ENCODE results near the gene PLEKHM3. TPM values are rescaled to one million over a fixed set of nuclear protein-coding genes. Genes with fewer than 3 reads are reported as not detected.

Gene PLEKHM3
- total and polyA plus RNA-seq, 2 of the 13 experiments (the other 11 are each of a cell fraction or from before 2014, with no cell fraction given) = 4.5 to 4.7 TPM

DNA sequence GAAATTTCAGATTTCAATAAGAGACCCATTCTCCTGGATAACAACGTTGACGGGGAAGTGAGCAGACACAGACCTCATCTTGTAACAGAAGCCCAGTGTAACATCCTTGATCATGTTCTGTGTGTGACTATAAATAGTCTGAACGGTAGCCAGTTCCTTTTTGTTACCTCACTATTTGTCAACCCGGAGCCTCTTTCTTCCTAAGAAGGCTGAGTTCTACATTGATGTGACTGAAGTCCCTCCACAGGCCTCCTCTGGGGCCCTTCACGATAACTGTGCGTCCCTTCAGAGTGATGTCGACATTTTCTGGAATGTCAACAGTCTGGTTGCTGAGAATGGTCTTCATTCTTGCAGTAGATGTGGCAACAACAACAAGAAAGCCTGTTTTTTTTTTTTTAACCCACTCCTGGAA is 6.3 kb upstream of the PLEKHM3 start (continued):
- TF ChIP-seq KIAA2018 (CRISPR knock-in tag; IDR thresholded peaks at IDR 0.05; ENCODE audit: borderline replicate concordance) (no peak), MAZ (IDR thresholded peaks at IDR 0.05; ENCODE audit: borderline replicate concordance, low read depth, low read length) (no peak), MAZ (CRISPR knock-in tag; IDR thresholded peaks at IDR 0.05; ENCODE audit: low read depth) (no peak), ISL2 (CRISPR knock-in tag; IDR thresholded peaks at IDR 0.05) (peak; percentile 86), HNRNPLL (IDR thresholded peaks at IDR 0.05; ENCODE audit: low read depth, low read length, poor library complexity, severe bottlenecking) (no peak), MAFF (IDR thresholded peaks at IDR 0.05; ENCODE audit: low read depth, low read length) (no peak), TEAD2 (CRISPR knock-in tag; IDR thresholded peaks at IDR 0.05) (no peak), ZNF362 (CRISPR knock-in tag; IDR thresholded peaks at IDR 0.05; ENCODE audit: borderline replicate concordance) (peak; percentile 97), FOXK2 (IDR thresholded peaks at IDR 0.05) (peak; percentile 66), ZNF430 (CRISPR knock-in tag; IDR thresholded peaks at IDR 0.05) (0 out of 2 replicates have a peak, but pooled peaks have one; percentile 46), ZNF652 (CRISPR knock-in tag; IDR thresholded peaks at IDR 0.05; ENCODE audit: borderline replicate concordance, low read depth) (peak; percentile 97), ZNF367 (CRISPR knock-in tag; IDR thresholded peaks at IDR 0.05; ENCODE audit: borderline replicate concordance) (no peak), RARA (CRISPR knock-in tag; IDR thresholded peaks at IDR 0.05) (peak; percentile 72)
- TF ChIP-seq, protein P1, sequence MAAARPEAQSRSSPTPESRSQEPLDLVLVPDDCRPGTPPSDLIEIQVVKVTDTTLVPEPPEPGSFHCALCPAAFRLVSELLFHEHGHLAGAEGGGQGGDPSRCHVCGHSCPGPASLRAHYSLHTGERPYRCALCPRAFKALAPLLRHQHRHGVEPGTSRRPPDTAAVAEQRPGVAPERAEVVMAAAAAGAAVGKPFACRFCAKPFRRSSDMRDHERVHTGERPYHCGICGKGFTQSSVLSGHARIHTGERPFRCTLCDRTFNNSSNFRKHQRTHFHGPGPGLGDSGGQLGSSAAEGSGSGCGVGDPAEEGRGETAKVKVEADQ (CRISPR knock-in tag; IDR thresholded peaks at IDR 0.05; ENCODE audit: borderline replicate concordance) = no peak
- TF ChIP-seq, protein P2, sequence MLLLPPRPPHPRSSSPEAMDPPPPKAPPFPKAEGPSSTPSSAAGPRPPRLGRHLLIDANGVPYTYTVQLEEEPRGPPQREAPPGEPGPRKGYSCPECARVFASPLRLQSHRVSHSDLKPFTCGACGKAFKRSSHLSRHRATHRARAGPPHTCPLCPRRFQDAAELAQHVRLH (CRISPR knock-in tag; IDR thresholded peaks at IDR 0.05; ENCODE audit: borderline replicate concordance, low read depth) = peak; percentile 66; the same call in 1 of the 2 replicates
- TF ChIP-seq, protein P3, sequence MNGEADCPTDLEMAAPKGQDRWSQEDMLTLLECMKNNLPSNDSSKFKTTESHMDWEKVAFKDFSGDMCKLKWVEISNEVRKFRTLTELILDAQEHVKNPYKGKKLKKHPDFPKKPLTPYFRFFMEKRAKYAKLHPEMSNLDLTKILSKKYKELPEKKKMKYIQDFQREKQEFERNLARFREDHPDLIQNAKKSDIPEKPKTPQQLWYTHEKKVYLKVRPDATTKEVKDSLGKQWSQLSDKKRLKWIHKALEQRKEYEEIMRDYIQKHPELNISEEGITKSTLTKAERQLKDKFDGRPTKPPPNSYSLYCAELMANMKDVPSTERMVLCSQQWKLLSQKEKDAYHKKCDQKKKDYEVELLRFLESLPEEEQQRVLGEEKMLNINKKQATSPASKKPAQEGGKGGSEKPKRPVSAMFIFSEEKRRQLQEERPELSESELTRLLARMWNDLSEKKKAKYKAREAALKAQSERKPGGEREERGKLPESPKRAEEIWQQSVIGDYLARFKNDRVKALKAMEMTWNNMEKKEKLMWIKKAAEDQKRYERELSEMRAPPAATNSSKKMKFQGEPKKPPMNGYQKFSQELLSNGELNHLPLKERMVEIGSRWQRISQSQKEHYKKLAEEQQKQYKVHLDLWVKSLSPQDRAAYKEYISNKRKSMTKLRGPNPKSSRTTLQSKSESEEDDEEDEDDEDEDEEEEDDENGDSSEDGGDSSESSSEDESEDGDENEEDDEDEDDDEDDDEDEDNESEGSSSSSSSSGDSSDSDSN (CRISPR knock-in tag; IDR thresholded peaks at IDR 0.05) = no peak

All from HepG2 (cell line).